ENCODE data around the gene FASN.

FASN gene

DNA sequence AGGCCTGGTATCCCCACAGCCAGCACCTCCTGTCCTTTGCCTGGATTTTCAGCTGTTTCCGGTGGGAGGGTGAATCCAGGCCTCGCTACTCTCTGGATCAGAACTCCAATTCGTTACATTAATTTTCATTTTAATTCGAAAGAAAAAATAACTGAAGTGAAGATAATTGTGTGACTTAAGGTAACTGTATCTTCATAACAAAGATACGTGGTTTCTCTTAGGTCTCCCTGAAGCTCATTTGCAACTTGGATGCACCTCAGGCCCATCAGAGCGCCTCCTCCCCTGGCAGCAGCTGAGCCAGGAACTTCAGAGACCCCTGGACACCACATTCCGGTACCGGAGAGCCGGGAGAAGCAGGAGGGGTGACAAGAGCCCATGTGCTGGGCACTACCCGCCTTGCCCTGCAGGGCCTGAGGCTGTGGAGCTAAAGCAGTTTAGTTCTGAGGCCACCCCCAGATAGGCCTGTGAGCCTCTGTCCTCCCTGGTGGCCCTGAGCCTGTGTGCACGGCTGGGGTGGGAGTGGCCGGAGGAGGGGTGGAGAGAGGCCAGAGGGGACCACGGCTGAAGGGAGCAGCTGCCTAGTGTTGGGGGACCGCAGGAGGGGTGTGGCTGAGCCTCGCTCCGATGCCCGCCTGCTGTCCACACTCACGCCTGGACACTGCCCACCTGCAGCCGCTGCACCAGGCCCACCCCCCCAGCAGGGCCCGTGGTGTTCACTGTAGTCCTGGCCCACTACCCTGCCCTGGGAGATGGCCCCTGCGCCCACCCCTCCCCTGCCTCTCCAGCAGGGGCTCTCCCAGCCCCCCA lies 21.0 kb downstream of the FASN start:
- no peak for DNase-seq (ENCODE audit: low spot score)

- no peak for DNase-seq (ENCODE audit: low spot score)
Observed at GRCh38 chr17:82076018-82076784, 21.8 kb downstream of the FASN start.

DNA sequence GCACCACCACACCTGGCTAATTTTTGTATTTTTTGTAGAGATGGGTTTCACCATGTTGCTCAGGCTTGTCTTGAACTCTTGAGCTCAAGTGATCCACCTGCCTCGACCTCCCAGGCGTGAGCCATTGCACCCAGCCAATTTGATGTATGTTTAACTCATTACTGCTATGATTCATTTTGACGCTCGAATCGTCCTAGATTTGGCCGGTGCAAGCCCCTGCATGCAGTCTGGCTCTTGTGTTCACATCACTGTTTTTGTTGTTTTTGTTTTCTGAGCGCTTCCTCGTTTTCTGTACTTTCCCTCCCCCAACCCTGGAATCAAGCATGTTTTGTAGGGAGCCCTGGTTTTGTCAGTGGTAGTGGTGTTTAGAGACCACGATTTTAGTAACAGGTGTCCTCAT lies 24.6 kb downstream of the FASN start:
- DNase-seq (ENCODE audit: low spot score) = no peak

- DNase-seq (ENCODE audit: low spot score) = no peak
Observed at GRCh38 chr17:82072827-82073226, 25.2 kb downstream of the FASN start.

DNA sequence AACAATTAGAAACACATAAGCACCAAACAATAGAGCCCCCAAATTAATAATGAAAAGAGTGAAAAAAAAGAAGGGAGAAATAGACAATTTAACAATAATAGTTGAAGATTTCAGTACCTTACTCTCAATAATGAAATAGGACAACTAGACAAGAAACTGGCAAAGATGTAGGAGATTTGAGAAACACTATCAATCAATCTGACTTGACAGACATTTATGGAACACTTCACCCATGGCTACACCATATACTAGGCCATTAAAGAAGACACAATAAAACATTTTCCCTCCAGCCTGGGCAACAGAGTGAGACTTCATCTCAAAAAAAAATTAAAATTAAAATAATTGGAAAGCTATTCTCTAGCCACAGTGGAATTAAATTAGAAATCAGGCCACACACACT lies 27.4 kb downstream of the FASN start:
- no peak for DNase-seq (ENCODE audit: low spot score)

GRCh38 chr17:82065638-82066303 lies 32.3 kb downstream of the FASN start, which contains the start of gene DUS1L:
Gene DUS1L (minus strand): TSS chr17:82065804. CDS start chr17:82065059, 745 bp downstream.
- peak; percentile 59 for DNase-seq (ENCODE audit: low spot score)

DNA sequence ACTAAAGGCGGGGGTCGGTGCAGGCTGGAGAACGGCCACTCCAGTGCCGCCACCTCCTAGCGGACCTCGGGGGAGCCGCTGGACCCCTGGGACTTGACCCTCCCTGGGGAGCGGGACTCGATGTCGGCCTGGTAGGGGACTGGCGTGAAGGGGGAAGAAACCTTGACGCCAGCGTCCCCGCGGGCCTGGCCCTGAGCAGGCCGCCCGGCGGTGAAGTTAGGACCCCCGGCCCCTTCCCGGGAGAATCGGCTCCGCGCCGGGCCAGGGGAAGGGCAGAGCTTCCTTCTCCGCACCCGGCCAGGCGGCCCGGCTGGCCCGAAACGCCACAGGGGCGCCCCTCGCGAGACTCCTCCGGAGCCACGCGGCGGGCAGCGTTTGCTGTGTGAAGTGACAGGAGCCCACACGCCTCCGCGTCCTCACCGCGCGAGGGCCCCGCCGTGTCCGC lies 32.8 kb downstream of the FASN start:
- no peak for DNase-seq (ENCODE audit: low spot score)

DNA sequence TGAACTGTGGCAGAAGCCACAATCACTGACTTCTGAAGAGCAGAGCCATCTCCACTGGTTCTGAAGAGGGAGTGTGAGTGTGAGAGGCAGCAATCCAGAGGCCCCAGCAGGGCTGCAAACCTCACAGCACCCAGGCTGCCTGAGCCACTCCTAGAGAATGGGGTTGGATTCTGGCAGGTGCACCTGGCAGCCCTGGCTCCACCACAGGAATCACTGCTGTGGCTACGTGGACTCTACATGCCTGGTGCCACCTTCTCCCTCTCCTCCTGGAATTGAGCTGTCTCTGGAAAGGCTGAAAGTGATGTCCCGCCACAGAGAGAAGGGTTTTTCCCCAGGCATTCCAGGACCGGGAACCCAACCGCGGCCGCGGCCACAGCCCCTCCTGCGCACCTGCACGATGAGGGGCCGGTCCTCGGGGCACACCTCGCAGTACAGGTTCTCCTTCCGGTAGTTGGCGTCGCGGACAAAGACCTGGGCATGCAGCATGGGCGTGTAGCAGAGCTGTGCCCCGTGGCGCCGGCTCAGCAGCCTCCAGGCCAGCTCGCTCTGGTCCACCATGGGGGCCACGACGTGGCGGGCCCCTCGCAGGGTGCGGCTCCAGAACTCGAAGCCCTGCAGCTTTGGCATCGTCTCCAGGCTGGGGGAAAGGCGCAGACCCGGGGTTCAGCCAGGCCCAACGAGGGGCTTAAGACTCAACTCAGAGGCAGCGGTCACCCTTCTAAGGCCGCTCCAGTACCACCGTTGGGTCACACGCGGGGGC lies 33.4 kb downstream of the FASN start:
- DNase-seq (ENCODE audit: low spot score) = peak; percentile 77

DNA sequence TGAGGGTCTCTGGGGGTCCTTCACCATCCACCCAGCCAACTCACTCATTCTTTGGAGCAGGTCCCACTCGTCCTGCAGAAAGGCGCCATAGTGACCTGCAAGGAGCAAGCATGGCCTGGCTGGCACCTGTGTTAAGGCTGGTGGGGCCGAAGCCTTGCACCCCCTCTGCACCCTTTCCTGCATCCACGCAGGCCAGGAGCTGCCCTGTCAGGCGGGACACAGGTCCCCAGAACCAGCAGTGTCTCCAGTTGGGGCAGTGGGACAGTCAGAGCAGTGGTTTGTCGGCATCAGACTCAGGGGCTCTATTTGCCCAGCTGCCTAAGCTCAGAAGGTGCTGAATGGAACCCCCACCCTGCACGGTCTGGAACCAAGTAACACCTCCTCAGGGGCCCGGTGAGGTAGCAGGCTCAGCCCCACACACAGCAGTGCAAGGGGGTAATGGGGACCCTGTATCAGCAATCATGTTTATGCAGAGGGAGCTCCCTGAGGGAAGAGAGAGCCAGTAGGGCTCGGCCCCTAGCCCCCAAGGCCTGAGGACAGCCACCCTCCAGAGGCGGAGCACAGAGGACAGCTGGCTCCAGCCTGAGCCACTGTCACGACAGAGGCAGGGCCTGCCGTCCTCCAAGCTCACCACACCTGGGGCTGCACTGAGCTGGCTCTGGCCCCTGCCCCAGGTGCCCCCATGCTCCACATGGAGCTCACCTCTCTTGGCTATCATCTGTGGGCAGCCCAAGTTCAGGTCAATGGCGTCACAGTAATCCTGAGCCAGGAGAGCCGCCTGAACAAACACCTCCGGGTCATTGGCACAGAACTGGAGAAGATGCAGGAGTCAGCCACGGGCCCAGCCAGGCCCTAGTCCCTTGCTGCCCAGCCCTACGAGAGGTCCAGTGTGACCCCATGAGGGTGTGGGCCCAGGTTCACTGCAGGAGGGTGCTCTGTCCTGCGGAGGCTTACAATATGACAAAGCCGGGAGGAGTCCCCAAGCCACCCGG lies 34.3 kb downstream of the FASN start:
- no peak for DNase-seq (ENCODE audit: low spot score)

DNA sequence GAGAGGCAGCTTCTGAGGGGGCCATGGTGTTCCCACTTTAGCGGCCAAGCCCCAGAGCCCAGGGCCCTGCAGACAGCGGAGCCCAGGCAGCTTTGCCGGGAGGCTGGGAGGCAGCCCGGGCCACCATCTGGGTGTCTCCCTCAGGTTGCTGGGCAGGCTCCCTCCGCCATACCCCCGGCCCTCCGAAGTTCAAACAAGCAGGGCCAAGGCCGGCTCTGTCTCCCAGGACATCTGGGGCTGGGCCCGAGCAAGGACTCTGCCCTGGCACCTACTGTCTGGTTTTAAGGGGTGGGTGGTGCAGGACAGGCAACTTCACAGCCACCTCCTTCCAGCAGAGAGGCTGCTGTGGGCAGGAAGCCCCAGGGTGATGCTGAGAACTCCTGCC lies 35.1 kb downstream of the FASN start:
- no peak for DNase-seq (ENCODE audit: low spot score)

- no peak for DNase-seq (ENCODE audit: low spot score)
Observed at GRCh38 chr17:82062076-82062983, 35.7 kb downstream of the FASN start.

DNA sequence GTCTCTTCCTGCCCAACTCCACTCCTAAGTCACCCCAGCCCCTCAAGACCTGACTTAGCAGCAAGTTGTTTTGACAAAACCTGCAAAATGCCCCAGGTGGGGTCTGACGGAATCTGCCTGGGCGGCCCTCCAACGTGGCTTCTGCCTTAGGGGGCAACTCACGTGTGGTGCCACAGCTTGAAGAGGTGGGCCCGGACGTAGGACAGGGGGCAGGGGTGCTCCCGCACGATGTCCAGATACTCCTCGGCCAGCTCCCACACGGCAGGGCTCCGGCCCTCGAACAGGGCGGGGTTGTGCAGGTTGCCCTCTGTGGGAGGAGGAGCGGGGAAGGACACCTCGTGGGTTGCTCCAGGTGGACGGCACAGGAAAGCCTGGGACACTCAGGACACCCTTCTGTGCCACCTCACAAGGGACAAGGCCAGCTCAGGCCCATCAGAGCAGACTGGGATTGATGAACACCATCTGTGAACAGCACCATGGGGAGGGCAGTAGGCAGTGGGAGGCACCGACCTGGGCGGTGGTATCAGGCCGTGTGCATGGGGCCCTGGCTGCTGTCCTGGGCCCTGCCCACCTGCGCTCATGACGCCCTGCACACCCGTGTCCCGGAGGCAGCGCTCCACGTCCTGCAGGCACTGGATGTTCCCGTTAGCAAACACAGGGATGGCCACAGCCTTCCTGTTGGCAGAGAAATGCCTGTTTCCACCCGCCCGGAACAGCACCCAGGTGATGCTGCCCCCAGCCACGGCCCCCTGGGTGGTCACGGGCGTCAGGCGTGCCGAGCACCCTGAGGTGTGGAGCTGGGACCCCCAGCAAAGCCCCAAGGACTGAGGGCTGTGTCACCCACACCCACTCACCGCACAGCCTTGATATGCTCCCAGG lies 36.8 kb downstream of the FASN start:
- DNase-seq (ENCODE audit: low spot score) = no peak

DNA sequence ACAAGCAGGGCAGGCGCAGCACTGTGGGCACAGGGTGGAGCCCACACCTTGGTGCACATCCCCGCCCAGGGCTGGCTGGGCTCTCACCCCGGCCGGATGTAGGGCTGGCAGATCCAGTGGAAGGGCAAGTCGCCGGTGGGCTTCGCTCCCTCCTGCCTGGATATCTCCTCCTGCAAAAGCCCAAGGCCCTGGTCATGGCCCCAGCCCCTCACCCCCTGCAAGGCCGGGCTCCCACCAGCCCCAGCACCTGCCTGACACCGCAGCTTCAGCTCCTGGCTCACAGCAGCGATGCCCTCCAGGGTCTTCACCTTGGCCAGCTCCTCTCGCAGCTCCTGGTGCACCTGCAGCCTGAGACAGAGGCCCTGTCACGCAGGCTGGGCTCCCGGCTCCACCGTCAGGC lies 37.4 kb downstream of the FASN start:
- no peak for DNase-seq (ENCODE audit: low spot score)

- DNase-seq (ENCODE audit: low spot score) = no peak
Observed at GRCh38 chr17:82060001-82060380, 38.0 kb downstream of the FASN start.

- no peak for DNase-seq (ENCODE audit: low spot score)
Observed at GRCh38 chr17:82059272-82060000, 38.6 kb downstream of the FASN start.

- no peak for DNase-seq (ENCODE audit: low spot score)
Observed at GRCh38 chr17:82058855-82059249, 39.2 kb downstream of the FASN start.

DNA sequence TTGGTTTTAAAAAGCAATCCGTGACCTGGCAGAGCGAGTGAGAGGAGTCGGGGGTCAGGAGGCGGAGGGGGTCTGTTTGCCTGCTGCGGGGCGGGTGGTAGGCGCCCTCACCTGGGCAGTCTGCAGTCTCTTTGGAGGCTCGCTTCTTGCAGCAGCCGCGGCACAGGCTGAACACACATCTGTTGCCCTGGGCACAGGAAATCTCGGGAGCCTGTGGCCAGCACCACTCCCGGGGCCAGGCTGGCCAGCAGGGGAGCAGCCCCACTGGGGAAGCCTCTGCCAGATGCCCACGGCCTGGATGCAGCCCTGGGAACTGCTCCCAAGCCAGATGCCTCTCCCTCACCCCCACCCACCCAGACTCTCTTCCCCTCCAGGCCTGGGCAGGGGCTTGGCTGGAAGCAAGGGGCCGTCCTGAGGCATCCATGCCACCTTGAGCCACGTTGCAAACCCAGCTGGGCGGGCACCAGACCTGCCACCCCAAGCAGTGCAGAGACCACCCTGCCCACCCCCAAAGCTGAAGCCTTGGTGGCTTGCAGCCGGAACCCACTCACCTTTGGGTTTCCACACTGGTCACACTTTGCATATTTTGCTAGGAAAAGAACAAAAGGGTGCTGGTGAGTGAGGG lies 39.7 kb downstream of the FASN start:
- no peak for DNase-seq (ENCODE audit: low spot score)
